Measurements from ENCODE around the gene FAM162A.

The FAM162A gene

DNA sequence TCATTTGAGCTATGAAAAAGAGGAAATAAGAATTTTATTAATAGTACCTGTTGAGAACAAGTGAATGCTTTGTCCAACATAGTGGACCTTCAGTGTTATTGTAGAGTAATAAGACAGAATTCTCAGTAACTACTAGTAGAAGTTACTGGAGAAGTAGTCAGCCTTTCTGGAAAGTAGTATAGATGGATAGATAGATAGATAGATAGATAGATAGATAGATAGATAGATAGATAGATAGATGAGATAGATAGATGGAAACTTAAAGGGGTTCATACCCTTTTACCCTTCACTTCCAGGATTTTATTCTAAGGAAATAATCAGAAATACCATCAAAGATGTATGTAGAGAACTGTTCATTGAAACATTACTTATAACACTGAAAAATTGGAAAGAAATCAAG, 5.2 kb downstream of the FAM162A start:
- DNase-seq (ENCODE audit: low spot score), result no peak

GRCh38 chr3:122389892-122390291, 5.9 kb downstream of the FAM162A start:
- DNase-seq (ENCODE audit: low spot score), result no peak

- DNase-seq (ENCODE audit: low spot score), result no peak
Measured at GRCh38 chr3:122390665-122391064, 6.7 kb downstream of the FAM162A start.

- no peak for DNase-seq (ENCODE audit: low spot score)
Measured at GRCh38 chr3:122391681-122392446, 7.9 kb downstream of the FAM162A start.

- peak; percentile 63 for DNase-seq (ENCODE audit: low spot score)
Measured at GRCh38 chr3:122392868-122393844, 9.2 kb downstream of the FAM162A start.

DNA sequence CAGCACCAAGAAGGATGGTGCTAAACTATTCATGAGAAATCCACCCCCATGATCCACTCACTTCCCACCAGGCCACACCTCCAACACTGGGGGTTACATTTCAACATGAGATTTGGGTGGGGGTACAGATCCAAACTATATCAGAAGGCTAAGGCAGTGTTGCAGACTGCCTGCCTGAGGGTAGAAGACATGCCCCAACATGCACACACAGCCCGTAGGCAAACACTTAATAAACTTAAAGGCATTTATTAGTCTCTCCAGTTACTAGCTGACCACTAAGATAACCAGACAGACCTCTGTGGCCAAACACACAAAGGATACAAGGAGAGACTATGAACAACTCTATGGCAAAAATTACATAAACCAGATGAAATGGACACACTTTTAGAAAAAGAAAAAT, 10.2 kb downstream of the FAM162A start:
- DNase-seq (ENCODE audit: low spot score), result no peak

- no peak for DNase-seq (ENCODE audit: low spot score)
Measured at GRCh38 chr3:122395582-122395981, 11.6 kb downstream of the FAM162A start.

DNA sequence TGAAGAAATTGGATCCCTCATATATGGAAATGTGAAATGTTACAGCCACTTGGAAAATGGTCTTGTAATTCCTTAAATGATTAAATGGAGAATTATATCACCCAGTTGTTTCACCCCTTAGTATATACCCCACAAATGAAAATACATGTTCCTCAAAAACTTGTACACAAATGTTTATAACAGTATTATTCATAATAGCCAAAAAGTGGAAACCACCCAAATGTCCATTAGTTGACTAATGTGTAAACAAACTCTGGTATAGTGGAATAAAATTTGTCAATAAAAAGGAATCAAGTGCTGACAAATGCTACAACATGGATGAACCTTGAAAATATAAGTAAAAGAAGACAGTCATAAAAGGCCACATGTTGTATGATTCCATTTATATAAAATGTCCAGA, 12.5 kb downstream of the FAM162A start:
- no peak for DNase-seq (ENCODE audit: low spot score)

DNA sequence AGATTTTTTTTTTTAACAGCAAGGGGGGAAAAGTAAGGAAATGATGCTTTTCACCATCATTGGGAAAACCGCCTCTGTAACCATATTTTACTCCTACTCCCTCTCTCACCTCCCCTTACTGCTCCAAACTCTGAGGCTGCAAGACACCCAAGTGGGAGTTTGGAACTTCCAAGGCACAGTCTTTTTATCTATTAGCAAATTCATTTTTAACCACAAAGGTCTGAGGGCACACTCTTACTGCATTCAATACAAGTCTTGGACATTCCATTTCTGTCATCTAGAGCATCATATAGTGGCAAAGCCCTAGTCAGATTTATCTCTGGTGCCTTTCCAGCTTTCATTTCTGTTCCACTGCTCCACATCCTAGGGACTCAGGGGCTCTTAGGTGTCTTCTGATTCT, 13.2 kb downstream of the FAM162A start:
- DNase-seq (ENCODE audit: low spot score), result no peak

DNA sequence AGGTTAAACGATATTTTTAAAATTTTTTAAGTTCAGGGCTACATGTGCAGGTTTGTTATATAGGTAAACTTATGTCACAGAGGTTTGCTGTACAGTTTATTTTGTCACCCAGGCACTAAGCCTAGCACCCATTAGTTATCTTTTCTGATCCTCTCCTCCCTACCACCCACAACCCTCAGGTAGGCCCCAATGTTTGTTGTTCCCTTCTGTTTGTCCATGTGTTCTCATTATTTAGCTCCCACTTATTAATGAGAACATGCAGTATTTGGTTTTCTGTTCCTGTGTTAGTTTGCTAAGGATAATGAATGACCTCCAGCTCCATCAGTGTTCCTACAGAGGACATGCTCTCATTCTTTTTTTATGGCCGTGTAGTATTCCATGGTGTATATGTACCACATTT, 14.9 kb downstream of the FAM162A start:
- no peak for DNase-seq (ENCODE audit: low spot score)

- DNase-seq (ENCODE audit: low spot score), result no peak
Measured at GRCh38 chr3:122403489-122403888, 19.5 kb downstream of the FAM162A start.

- no peak for DNase-seq (ENCODE audit: low spot score)
Measured at GRCh38 chr3:122405015-122405414, 21.0 kb downstream of the FAM162A start.

DNA sequence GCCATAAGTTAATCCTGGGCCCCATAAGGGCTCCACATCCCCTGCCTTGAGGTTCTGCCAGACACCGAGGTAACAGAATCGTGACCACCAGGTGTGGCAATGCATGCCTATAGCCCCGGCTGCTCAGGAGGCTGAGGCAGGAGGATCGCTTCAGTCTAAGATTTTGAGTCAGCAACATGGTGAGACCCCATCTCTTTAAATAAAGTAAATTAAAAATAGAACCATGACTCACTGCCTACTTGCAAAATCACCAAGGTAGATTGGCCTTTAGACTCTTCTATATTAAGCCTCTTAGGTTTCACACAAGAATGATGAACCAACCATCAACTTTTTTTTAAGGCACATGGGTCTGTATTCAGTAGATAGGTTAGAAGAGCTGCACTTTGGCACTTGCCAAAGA, 22.2 kb downstream of the FAM162A start:
- no peak for DNase-seq (ENCODE audit: low spot score)

- no peak for DNase-seq (ENCODE audit: low spot score)
Measured at GRCh38 chr3:122407946-122408345, 24.0 kb downstream of the FAM162A start.

GRCh38 chr3:122409446-122409845, 25.5 kb downstream of the FAM162A start:
- no peak for DNase-seq (ENCODE audit: low spot score)

GRCh38 chr3:122410111-122410510, 26.1 kb downstream of the FAM162A start:
- no peak for DNase-seq (ENCODE audit: low spot score)

DNA sequence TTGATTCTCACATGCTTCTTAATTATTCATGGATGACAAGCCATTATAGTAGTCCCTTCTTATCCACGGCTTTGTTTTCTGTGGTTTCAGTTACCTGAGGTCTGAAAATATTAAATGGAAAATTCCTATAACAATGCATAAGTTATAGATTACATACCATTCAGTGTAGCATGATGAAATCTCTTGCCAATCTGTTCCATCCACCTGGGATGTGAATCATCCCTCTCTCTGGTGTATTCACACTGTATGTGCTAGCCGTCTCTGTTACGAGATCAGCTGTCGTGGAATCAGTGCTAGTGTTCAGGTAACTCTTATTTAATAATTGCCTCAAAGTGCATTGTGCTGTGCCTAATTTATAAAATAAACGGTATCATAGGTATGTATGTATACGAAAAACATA, 26.7 kb downstream of the FAM162A start:
- no peak for DNase-seq (ENCODE audit: low spot score)

DNA sequence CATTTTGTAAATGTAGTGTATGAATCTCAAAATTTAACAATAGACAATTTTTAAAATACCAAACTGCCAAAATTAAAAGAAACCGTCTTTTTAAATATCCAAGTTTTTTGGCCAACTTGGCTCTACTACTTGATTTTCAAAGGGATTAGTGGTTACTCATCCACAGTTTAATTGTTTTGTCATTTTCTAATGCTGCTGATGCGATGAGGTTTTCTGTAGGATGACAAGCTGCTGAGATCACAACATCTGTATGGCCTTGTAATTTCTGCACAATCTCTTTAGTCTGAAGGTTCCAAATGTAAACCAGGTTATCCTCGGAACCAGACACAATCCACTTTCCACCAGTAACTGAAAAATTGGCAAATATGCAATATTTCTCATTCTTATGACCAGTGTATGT, 30.4 kb downstream of the FAM162A start:
- no peak for DNase-seq (ENCODE audit: low spot score)

DNA sequence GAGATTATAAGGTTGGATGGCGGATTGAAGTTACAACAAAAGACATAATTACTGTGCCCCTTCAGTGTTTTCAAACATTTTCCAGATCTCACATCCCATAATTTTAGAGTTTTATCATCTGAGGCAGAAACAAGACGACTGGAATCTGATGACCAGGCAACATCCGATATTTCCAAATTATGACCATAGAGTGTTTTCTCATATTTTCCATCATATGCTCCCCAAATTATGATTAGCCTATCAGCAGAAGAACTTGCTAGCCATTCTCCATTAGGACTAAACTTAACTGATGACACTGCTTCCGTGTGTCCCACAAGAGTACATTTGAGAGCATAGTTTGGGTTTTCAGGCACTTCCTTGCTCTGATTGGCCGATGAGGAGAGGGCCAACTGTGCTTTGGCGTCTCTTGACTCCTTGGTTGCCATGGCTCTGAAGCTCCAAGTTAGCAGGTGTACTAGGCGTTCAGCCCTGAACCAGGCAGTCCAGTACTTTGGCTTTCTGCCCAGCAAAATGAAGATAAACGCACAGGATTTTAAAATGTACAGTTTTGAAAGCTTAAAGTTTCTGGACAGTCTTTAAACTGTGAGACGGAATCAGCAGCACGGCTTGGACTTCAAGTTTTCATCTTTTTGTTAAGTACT, 31.2 kb downstream of the FAM162A start:
- DNase-seq (ENCODE audit: low spot score), result peak; percentile 60

GRCh38 chr3:122415762-122416654, 32.0 kb downstream of the FAM162A start, which contains the start of gene WDR5B:
Gene WDR5B, minus strand, starts transcription at chr3:122416062. Its CDS starts 534 bp downstream, at chr3:122415528.
- DNase-seq (ENCODE audit: low spot score), result peak; percentile 99

GRCh38 chr3:122416966-122417365, 33.0 kb downstream of the FAM162A start:
- no peak for DNase-seq (ENCODE audit: low spot score)
